Measurements from ENCODE around the gene MAP2K3.
"Not testable (repeated sequence)": the region's sequence is repeated elsewhere in the genome, so short reads cannot be mapped to it uniquely, and the experiment has no call there.

Gene MAP2K3

DNA sequence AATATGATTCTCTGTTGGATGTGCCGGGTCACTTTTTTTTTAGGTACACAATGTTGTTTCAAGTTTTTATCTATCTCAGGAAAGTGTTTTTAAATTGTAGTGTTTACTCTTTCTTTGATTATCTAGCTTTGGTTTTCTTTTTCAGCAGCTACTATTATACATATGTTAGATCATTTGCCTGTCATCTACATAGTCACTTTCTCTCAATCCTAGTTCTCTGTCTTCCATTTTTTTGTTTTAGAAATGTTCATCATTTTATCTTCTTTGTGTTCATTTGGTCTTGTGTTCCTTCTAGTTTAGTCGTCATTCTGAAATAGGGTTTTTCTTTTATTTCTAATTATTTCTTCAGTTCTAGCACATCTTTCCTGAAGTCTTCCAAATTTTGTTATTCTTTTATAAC, 44.3 kb downstream of the MAP2K3 start:
- DNase-seq (ENCODE audit: low read depth in 2 of 2), result not testable (repeated sequence)

DNA sequence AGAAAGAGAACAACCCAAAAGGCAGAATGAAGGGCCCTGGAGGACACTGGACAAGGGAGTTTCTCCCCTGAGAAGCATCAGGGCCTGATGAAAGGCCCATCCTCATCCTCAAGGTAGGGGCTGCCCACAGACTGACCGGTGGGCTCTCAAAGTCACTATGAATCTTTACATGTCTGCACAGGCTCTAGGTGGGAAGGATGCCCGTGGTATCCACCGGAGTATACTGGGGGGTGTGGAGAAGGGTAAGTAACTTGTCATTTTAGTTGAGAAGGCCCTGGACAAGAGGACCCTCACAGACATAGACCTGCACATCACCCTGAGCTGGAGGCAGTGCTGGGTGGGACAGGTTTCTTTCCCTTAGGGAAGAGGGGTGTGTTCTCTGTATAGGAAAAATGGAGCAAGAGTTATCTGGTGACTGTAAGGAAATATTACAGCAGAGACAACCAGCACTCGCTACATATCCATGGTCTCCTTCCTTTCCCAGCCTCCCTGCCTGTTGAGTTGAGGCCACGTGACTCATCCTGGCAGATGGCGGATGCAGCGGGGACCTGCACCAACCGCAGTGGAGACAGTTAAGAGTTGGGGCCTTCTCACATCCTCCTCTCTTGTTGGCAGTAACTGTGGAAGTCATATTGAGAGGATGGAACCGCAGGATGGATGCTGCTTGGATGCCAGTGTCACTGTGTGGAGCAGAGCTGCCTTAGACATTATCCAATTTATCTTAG, 46.1 kb downstream of the MAP2K3 start:
- DNase-seq (ENCODE audit: low read depth in 2 of 2), result no peak

DNA sequence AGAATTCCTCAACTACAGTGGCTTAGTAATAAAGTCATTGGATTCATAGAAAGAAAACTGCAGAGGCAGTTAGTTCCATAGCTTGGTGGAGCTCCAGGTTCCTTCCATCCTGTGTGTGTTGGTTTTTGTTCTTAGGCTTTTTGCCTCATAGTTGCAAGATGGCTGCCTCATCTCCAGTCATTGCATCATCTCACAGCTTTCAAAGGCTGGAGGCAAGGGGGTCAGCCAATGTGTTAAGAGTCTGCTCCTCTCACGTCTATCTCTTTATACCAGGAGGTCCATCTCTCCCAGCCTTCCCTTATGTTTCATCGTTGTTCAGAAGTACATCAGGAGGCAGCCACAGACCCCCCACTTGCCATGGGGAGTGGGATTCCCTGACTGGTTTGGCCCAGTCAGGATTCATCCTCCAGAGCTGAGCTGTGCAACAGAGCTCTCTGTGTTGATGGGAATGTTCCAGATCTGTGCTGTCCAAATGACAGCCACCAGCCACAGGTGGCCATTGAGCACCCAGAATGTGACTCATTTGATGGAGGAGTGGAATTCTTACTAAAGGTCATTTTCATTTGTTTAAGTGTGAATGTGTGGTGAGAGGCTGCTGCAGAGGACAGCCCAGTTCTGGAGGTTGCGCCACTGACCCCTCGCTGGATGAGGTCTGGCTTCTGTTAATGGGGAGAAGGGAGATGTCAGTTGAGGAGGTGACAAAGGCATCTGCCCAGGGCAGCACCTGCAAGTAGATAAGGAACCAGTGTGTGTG, 52.2 kb downstream of the MAP2K3 start:
- not testable (repeated sequence) for DNase-seq (ENCODE audit: low read depth in 2 of 2)

DNA sequence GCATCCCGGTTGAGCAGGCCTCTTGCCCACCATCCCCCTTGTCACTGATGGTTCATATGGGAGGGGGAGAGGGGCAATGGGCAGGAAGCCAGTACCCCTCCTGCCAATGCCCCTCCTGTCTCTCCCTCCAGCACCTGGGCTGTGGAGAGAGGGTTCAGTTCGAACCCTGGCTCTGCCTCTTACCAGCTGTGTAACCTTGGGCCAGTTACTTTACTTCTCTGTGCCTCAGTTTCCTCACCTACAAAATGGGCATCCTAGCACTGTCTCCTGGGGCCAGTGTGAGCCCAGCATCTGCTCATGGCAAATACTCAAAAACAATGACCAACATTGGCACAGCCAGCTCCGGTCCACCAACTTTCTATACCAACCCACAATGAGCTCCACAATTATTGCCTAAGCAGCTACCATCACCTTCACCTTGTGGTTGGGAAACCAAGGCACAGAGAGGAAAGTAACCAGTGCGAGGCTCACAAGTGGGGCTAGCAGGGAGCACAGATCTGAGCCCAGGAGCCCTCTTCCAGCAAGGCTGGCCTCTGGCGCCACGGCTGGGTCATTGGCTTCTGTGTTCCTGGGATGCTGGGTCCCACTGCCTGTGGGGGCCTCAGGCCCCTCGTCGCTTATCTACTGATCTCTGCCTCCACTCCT, 53.6 kb downstream of the MAP2K3 start:
- DNase-seq (ENCODE audit: low read depth in 2 of 2), result not testable (repeated sequence)

DNA sequence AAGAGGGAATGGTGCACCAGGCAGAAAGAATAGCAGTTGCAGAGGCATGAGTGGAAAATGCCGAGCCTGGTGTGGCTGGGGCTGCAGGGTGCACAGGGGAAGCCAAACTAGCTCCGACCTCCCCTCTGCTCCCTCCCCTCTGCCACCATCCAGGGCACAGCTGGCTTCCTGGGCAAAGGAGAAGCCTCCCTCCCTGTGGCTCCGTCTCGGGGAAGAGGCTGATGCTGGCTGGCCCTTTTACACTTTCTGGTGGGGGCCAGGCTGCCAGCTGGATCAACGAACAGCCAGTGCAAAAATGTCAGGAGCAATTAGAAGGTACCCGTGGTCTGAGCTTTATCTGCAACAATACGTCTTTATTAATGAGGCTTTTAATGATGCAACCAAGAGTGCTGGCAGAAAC, 54.5 kb downstream of the MAP2K3 start:
- no peak for DNase-seq (ENCODE audit: low read depth in 2 of 2)

DNA sequence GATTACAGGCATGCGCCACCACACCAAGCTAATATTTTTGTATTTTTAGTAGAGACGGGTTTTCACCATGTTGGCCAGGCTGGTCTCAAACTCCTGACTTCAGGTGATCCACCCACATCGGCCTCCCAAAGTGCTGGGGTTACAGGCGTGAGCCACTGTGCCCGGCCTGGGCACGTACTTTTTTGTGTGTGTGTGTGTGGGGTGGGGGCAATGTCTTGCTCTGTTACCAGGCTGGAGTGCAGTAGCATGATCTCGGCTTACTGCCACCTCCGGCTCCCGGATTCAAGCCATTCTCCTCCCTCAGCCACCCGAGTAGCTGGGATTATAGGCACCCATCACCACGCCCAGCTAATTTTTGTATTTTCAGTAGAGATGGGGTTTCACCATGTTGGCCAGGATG, 55.1 kb downstream of the MAP2K3 start:
- not testable (repeated sequence) for DNase-seq (ENCODE audit: low read depth in 2 of 2)

DNA sequence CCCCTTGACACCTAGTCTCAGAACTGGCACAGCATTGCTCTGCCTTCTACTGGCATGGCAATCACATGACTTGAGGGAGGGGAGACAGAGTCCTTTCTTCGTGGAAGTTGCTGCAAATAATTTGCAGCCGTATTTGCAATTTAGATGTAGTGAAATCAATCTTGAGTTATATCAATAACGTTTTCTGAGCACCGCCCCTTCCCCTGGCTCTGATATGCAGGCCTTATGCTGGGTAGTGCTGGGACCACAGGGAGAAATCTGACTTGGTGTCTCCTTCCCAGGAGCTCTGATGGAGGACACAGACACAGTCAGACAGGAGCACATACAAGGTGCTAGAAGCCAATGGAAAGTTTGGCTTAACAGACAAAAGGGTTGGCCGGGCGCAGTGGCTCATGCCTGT, 55.9 kb downstream of the MAP2K3 start:
- not testable (repeated sequence) for DNase-seq (ENCODE audit: low read depth in 2 of 2)

DNA sequence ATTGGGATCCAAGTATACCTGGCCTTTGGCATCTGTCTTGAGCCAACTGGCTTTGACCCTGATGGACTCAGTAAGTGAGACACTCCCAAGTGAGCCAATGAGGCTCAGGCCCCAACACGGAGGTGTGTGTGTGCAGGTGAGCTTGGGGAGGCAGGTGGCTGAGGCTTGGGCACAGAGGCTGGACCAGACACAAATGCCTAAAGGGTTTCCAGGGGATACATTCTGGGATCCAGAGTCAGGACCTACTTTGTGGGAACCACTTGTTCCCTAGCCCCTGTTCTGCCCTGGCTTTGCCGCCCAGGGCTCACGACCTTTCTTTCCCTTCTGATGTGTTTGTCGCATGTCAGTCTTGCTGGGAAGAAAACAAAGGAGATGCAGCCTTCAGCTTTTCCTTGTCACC, 56.8 kb downstream of the MAP2K3 start:
- DNase-seq (ENCODE audit: low read depth in 2 of 2), result not testable (repeated sequence)

DNA sequence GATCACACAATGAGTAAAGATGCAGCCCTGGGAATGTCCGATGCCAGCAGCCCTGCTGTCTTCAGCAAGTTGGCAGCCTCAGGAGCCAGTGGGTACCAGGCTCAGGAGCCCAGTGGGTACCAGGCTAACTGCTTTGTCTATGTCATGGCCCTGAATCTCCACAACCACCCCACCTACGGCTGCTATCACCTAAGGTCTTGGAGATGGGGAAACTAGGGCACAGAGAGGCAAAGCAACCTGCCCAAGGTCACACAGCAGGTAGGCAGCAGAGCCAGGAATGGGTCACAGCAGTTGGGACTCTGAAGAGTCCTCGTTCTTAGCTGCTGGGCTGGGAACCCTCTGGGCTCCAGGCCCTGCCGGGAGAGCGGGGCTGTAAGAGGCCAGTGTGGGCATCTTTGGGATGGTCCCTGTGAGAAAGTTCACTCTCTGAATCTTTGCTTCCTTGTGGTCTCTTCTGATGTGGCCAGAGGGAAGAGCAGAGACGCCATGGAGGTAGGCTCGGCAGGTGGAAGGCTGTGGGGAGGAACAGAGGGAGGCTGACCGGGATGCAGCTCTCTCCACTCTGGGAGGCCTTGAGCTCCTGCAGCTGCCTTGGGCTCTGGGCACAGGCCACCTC, 57.5 kb downstream of the MAP2K3 start:
- DNase-seq (ENCODE audit: low read depth in 2 of 2), result not testable (repeated sequence)

DNA sequence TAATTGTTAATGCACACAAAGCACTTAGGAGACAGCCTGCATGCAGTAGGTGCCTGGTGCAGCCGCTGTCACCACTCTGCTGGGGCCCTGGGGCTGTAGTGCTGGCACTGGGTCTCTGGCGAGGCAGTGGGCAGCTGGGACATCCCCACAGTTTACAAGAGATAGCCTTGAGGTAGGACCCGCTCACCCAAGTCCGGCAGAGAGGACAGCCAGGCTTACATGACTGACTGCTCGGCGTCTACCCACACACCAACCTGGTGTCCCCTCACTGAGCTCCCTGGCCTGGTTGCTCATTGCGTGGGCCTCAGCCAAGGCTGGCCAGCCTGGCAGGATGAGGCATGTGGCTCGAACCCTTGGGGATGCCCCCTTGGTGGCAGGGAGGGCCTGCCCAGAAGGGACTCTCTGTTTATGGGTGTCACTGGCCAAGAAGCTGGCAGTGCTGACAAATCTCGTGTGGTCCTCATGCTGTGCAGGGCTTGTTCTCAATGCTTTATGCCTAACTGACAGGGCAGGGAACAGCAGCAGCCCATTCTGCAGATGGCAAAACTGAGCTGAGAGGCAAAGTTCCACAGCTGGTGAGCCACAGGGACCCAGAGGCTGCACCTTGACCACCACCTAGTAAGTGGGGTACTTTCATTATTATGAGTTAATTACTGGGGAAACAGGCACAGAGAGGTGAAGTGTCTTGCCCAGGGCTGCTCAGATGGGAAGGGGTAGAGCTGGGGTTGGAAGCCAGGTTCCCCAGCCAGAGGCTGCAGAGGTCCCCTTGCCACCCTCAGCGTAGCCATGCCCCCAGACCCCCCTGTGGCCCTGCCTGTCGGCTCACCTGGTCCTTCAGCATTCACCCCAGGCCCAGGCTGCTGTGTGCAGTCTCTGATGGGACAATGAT, 58.8 kb downstream of the MAP2K3 start:
- not testable (repeated sequence) for DNase-seq (ENCODE audit: low read depth in 2 of 2)

DNA sequence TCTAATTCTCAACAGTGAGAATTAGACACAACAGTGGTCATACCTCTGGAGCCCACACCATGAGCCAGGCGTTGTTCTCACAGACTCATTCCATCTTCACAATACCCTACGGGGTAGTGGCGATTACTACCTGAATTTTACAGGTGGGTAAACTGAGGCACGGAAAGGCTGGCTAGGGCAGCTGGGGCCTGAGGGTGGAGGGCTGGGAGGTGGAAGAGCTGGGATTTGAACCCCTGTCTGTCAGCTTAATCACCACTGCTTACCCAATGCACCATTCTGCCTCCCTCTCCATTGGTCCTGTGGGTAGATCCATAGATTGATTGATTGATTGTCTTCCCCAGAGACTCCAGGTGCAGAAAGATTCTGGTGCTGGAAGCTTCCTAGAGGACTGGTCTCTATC, 60.3 kb downstream of the MAP2K3 start:
- DNase-seq (ENCODE audit: low read depth in 2 of 2), result not testable (repeated sequence)

DNA sequence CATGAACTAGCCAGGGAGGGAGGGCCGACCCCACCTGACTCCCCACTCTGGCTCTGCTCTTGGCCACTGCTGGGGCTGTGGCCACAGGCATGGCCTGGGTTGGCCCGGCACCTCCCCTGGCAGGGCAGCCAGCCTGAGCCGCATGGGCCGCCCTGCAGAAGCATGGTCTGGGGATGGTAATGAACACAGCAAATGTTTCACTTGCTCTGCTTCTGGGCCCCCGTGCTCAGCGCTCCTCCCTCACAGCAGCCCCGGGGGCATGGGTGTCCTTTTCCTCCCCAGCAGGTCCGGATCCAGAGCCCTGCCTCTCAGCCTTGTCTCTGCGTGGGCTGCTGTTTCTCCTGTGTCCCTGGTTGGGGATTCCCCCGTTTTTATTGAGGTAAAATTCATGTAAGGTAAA, 60.7 kb downstream of the MAP2K3 start:
- no peak for DNase-seq (ENCODE audit: low read depth in 2 of 2)

DNA sequence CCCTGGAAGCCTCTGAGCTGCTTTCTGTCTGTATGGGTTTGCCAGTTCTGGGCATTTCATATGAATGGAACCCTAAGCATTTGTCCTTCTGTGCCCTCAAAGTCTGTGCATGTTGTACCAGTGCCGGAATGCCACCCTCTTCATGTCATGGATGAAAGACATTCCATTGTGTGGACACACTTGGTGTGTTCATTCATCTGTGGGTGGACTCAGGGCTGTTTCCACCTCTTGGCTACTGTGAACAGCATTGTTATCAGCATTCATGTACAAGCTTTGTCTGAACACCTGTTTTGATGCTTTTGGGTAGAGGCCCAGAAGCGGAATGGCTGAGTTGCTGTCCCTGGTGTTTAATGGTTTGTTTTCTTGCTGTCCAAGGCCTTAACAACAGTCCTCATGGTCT, 61.6 kb downstream of the MAP2K3 start:
- not testable (repeated sequence) for DNase-seq (ENCODE audit: low read depth in 2 of 2)

DNA sequence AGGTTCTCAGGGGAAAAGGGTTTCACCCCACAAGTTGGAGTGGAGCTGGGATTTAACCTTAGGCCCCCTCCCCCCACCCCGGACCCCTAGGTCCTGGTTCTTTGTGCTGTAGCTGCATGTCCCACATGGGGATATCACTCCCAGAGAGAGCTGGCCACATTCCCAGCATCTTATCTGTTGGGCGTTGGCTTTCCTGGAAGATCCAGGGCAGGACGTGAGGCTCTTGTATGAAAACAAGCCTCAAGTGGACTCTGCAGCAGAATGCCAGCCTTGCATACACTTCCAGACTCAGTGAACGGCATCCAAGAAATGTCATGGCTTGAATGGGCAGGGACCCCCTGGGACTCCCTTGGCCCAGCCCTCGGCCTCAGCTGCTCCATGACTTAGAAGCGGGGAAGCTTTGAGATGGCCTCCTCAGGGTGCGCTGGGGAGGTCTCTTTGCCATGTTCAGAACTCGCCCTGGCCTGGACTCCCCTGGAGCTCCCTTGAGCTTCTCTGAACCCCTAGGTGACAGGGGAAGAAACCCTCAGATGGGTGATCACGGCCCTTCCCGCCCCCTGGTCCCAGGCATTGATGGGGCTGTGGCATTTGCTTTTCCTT, 62.2 kb downstream of the MAP2K3 start:
- DNase-seq (ENCODE audit: low read depth in 2 of 2), result not testable (repeated sequence)

DNA sequence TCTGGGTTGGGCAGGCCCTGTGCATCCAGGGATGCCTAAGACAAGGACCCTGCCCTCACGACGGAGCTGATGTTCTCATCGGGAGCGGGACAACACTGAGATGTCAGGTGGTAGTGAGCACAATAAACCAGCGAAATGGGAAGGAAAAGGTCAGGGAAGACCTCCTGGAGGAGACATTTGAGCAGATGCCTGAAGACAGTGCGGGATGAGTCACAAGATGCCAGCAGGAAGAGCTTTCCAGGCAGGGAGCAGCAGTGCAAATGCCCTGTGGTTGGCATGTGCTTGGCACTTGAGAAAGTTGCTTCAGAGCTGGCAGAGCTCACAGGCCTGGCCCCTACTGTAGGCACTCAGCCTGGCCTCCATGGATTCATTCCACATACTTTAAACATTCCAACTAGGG, 63.1 kb downstream of the MAP2K3 start:
- DNase-seq (ENCODE audit: low read depth in 2 of 2), result not testable (repeated sequence)

DNA sequence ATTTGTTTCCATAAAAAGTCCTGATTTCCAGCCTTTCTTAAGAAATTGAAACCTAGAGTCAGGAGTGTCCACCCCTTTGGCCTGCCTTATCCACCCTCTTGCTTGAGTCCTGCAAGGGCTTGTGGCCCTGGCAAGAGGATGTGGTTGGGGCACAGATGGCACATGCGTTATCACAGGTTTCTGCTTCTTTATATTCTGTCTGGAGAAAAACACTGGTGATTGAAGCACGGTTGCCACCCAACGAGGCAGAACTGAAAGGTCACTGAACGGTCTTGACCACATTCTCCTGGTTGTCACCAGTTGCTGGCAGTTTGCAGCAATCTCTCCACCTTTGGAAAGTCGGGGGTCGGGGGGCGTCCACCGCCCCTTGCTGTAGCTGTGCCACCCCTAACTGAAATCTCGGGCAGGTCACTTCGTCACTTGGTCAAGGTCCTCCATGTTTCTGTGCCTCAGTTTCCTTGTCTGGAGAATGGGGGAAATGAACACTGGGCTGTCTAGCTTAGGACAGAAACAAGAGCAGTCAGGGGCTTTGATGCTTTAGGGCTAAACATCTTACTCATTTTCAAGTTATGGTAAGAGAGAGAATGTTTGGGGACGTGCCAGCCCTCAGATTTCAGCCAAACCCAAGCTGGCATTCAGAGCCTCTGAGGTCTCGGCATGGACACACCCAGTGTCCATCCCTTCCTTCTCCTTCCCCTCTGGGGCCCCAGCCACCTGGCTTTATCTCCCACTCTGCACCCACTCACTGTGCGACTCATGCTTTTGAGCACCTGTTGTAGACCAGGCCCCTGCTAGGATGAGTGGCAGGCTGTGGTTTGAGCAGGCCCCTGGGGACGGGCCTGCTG, 63.8 kb downstream of the MAP2K3 start:
- DNase-seq (ENCODE audit: low read depth in 2 of 2), result not testable (repeated sequence)

DNA sequence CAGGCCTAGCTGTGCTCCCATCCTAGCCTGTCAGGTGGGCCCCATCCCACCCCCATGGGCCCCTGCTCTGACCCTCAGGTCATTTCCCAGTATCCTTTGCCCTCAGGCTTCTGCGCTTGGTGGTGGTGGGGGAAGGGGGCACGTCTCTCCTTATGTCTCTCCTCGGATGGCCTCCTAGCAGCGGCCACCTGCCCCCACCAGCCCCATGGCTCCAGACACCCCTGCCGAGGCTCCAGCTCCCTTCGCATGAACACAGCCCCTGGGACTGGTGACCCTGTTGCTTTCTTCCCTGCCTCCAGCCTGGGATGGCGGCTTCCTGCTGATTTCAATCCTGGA, 64.4 kb downstream of the MAP2K3 start:
- DNase-seq (ENCODE audit: low read depth in 2 of 2), result not testable (repeated sequence)

DNA sequence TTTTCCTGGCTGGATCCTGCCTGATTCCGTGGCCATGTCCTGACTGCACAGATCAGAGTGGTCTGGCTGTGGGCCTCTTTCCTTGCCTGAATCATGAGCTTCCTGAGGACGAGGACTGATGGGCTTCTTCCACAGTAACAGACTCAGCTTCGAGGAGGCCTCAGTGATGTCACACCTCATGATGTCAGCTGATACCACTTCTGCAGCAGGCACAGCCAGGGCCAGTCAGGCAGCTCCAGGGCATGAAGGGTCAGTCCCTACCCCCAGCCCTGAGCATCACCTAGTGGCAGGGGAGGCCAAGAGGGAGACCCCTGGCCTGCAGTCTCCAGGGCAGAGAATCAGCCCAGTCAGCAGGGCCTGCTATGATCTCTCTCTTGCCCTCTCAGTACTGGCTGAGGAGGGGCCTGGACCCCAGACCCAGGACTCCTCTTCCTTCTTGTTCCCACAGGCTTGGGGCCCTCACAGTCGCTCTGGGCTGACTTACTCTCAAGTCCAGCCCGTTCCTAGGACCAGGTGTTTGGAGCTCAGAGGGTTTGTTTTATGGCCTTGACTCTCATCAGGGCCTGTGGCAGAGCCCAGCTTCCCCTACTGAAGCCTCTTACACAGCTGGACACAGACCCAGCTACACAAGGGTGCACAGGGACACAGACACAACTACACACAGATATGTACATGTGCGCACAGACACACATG, 65.0 kb downstream of the MAP2K3 start:
- not testable (repeated sequence) for DNase-seq (ENCODE audit: low read depth in 2 of 2)

DNA sequence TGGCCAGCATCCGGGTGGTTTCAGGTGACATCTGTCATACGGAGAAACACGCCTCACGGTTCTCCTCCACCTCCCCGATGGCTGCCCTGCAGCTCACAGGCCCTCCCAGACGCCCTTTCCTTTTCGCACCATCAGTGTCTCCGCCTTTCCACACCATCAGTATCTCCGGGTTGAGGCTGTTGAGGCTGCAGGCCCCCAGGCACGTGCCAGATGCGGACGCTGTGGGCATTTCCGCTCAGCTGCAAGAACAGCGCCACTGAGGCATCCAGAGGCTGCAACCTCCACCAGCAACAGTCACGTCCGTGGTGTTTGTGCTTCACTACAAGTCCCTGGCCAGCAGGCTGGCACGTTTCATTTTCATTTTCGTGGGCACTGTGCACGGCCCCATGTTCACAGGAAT, 66.0 kb downstream of the MAP2K3 start:
- DNase-seq (ENCODE audit: low read depth in 2 of 2), result not testable (repeated sequence)

All from stimulated activated CD8-positive, alpha-beta memory T cell treated with anti-CD3 and anti-CD28 coated beads, Interleukin-15, amount 100 ng/mL, for 48 hours (primary cell).